Measurements from ENCODE around the gene MVP. TPM values are rescaled to one million over a fixed set of nuclear protein-coding genes. Genes with fewer than 3 reads are reported as not detected.

MVP gene
- total RNA-seq, 6 experiments from 2014 or later, result 37.4 to 112 (median 77.8) TPM

DNA sequence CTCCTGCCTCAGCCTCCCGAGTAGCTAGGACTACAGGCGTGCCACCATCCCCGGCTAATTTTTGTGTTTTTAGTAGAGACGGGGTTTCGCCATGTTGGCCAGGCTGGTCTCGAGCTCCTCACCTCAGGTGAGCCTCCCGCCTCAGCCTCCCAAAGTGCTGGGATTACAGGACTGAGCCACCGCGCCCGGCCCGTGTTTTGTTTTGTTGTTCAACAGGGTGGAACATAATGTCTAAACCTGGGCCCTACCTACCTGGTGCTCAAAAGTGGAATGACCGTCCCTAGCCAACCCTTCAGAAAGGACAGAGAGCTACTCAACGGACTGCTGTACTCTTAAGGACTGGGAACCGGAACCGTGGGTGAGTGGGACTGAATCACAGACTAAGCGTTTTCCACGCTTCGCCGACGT lies 30.5 kb upstream of the MVP start:
- H3K36me3 ChIP-seq, result no peaks in the 10 kb centered on the region
- WGBS (ENCODE audit: insufficient coverage, low coverage, low lambda C conversion rate, missing lambda C conversion rate), result 42% methylated on average over 13 of the region's 20 CpGs
- H3K27me3 ChIP-seq, result no peaks in the 10 kb centered on the region
- intact Hi-C loops (cut with DNase I), result no loop called here
- peak overlapping the region; percentile 83 to 93 (median 90) for H3K4me3 ChIP-seq
- DNase-seq (peak in 1 of 3 donors; percentile 51), ATAC-seq (peak; percentile 12 to 35 (median 20))
- no peaks in the 10 kb centered on the region for H3K9me3 ChIP-seq
- peaks cover 0 to 15% (median 4%) of the 10 kb centered on the region in 4 donors for H3K4me1 ChIP-seq
- TF ChIP-seq, protein P1, sequence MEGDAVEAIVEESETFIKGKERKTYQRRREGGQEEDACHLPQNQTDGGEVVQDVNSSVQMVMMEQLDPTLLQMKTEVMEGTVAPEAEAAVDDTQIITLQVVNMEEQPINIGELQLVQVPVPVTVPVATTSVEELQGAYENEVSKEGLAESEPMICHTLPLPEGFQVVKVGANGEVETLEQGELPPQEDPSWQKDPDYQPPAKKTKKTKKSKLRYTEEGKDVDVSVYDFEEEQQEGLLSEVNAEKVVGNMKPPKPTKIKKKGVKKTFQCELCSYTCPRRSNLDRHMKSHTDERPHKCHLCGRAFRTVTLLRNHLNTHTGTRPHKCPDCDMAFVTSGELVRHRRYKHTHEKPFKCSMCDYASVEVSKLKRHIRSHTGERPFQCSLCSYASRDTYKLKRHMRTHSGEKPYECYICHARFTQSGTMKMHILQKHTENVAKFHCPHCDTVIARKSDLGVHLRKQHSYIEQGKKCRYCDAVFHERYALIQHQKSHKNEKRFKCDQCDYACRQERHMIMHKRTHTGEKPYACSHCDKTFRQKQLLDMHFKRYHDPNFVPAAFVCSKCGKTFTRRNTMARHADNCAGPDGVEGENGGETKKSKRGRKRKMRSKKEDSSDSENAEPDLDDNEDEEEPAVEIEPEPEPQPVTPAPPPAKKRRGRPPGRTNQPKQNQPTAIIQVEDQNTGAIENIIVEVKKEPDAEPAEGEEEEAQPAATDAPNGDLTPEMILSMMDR (IDR thresholded peaks at IDR 0.05), result no peak
- no peak for TF ChIP-seq POLR2A (IDR thresholded peaks at IDR 0.05)
- H3K27ac ChIP-seq, result peak overlapping the region; percentile 75 to 89 (median 85)

DNA sequence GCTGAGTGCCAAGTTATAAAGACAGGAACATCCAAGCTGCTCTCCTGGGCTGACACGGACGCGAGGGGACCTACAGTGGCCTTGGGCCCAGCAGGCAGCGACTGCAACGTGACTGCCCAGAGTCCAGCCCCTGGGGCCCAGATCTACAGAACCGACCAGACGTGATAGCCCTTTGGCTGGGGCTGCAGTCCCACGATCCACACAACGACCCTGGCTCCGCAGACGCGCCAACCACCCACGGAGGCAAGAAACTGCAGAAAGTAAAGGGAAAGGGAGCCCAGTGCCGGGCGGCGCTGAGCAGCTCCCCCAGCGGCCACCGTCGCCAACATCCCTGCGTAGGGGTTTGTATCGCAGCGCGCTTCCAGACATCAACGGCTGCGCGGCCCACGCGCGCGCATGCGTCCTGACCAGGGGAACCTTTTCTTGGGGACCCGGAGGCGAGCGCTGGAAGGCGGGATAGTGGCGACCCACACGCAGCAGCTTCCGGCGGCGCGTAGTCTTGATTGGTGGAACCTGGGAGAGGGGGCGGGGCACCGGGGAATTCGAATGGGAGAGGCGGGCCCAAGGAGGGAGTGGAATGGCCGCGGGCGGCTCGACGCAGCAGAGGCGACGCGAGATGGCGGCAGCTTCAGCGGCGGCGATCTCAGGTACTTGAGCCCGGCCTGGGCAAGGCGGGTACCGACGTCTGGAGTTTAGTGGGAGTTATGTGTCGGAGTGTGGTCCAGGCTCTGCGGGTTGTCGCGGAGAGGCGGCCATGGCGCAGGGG lies 29.9 kb upstream of the MVP start, which contains the start of gene KIF22:
Gene KIF22 (plus strand): TSS at position 569 of the 766 bp plus-strand sequence. CDS start 9 bp downstream, at position 578.
- TF ChIP-seq, protein P1 (IDR thresholded peaks at IDR 0.05), result peak; percentile 75 to 77 (median 76)
- peak; percentile 82 for TF ChIP-seq POLR2A (IDR thresholded peaks at IDR 0.05)

DNA sequence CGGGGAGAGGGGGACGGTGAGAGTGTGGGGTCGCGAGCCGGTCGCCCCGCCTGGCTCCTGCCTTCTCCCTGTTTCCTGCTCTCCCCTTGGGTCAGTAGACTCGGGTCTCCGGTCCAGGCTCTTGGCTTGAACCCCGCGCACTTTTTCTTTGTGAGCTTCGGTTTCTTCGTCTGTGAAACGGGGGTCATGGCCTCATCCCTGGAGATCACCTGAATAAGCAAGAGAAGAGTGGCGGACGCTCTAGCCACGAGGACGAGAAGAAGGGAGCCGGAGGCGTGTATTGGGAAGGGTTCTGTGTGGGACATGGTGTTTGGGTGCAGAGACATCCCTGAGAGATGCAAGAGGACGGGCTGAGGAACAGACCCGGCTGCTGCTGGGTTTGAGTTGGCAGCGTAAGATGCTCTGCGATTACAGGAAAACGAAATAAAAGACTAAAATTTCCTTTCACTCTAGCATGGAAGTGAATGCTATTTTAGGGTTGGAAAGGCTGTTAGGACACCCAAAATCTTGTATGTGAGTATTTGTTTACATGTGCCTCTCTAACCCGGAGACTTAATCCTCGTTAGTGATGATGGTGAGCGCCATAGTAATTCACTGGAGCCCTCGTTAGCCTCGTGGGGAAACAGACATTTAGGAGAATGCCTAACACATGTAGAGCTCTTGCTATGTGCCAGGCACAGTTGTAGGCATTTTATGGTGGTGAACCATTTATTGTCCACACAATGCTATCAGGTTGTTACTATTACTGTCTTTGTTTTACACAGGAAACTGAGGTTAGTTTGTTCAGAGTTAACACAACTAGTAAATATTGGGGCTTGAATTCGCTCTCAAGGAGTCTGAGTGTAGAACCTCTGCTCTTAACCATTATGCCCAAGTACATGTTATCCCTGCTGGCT lies 29.1 kb upstream of the MVP start:
- 5% methylated on average over 16 of the region's 31 CpGs for WGBS (ENCODE audit: insufficient coverage, low coverage, low lambda C conversion rate, missing lambda C conversion rate)
- DNase-seq (no peak), ATAC-seq (no peak)
- Histone ChIP-seq H3K4me3 (peak overlapping the region; percentile 83 to 93 (median 90)), H3K4me1 (peaks cover 0 to 15% (median 4%) of the 10 kb centered on the region in 4 donors), H3K27me3 (no peaks in the 10 kb centered on the region), H3K27ac (peak overlapping the region in 2 of 3 donors; percentile 21 to 45), H3K9me3 (no peaks in the 10 kb centered on the region), H3K36me3 (no peaks in the 10 kb centered on the region)
- no peak for TF ChIP-seq POLR2A (IDR thresholded peaks at IDR 0.05)
- TF ChIP-seq, protein P1 (IDR thresholded peaks at IDR 0.05), result no peak
- intact Hi-C loops (cut with DNase I), result no loop called here

More for the DNA sequence above, 29.9 kb upstream of the MVP start, which contains the start of gene KIF22:
- DNase-seq (peak; percentile 99 to 100 (median 99)), ATAC-seq (peak; percentile 97 to 98 (median 98))
- Histone ChIP-seq H3K27ac (peak within 1 kb of the TSS; percentile 75 to 89 (median 85)), H3K9me3 (no peaks in the 10 kb centered on the region), H3K4me1 (peaks cover 0 to 15% (median 4%) of the 10 kb centered on the region in 4 donors), H3K36me3 (no peaks in the 10 kb centered on the region), H3K27me3 (no peaks in the 10 kb centered on the region), H3K4me3 (peak within 1 kb of the TSS; percentile 83 to 93 (median 90))
- 0% methylated on average over 33 of the region's 67 CpGs for WGBS (ENCODE audit: insufficient coverage, low coverage, low lambda C conversion rate, missing lambda C conversion rate)
- intact Hi-C loops (cut with DNase I), result no loop called here
